IPS-18a (cell line): ENCODE measurements around the gene TSPEAR.

Experiments
- H3K27ac ChIP-seq: one replicate; pipeline ENCODE4 v1.5.1; 2013; ENCODE audit warnings: low read length
- H3K27me3 ChIP-seq: one replicate; pipeline ENCODE4 v1.6.1; 2013; ENCODE audit warnings: mild to moderate bottlenecking, low read length; ENCODE audit not compliant: control insufficient read depth, insufficient read depth
- H3K36me3 ChIP-seq: one replicate; pipeline ENCODE4 v1.6.1; 2013; ENCODE audit warnings: low read depth, low read length; ENCODE audit not compliant: control insufficient read depth
- H3K4me1 ChIP-seq: one replicate; pipeline ENCODE4 v1.6.1; 2013; ENCODE audit warnings: low read depth, low read length; ENCODE audit not compliant: control insufficient read depth
- H3K4me3 ChIP-seq: one replicate; pipeline ENCODE4 v1.5.1; 2013; ENCODE audit warnings: low read length
- H3K9ac ChIP-seq: one replicate; pipeline ENCODE4 v1.6.1; 2013; ENCODE audit warnings: mild to moderate bottlenecking, low read length, moderate library complexity
- H3K9me3 ChIP-seq: one replicate; pipeline ENCODE4 v1.6.1; 2013; ENCODE audit warnings: low read depth, low read length; ENCODE audit not compliant: control insufficient read depth

The TSPEAR gene

DNA sequence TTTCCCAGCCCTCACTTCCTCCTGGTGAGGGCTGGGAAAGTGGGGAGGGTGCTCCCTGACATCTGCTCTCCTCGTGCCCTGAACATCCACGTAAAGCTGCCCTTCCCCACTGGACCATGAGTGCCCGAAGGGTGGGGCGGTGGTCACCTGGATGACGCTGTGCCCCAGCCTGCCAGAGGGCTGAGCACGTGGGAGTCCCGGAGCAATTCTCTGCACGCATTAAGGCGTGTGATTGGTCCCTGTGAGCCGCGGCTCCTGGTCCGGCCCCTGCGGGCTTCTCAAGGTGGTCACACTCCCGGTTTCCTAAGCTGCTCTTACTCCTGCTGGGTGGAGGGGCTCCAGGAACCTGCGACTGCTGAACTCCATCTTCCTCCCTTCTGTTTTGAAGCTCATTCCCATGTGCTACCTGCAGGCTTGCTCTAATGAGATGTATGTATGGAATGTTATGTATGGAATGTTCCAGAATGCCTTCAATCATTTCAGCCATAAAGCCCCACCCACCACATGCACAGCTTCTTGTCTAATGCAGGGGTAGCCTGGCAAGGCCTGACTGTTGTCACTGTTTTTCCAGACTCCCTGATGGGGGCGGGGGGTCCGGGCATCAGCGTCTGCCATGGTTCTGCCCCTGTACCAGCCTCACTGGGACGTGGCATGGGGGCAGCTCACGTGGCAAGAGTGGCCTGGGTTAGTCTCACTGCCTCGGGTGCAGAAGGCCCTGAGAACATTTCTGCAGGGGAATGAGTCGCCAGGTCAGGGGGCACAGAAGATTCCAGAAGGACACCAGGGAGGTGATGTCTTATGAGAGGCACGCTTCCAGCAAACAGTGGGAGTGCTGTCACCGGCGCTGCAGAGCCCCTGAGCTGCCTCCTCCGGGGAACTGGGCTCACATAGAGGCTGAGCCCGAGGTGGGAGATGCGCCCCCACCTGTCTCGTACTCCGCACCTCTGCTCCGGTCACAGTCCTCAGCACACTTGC, 190.8 kb downstream of the TSPEAR start:
- H3K4me3 ChIP-seq: no peak overlapping the region
- no peak overlapping the region for H3K27ac ChIP-seq
- no peaks in the 10 kb centered on the region for H3K9me3 ChIP-seq
- no peaks in the 10 kb centered on the region for H3K27me3 ChIP-seq
- no peak overlapping the region for H3K9ac ChIP-seq
- no peaks in the 10 kb centered on the region for H3K36me3 ChIP-seq
- no peaks in the 10 kb centered on the region for H3K4me1 ChIP-seq

DNA sequence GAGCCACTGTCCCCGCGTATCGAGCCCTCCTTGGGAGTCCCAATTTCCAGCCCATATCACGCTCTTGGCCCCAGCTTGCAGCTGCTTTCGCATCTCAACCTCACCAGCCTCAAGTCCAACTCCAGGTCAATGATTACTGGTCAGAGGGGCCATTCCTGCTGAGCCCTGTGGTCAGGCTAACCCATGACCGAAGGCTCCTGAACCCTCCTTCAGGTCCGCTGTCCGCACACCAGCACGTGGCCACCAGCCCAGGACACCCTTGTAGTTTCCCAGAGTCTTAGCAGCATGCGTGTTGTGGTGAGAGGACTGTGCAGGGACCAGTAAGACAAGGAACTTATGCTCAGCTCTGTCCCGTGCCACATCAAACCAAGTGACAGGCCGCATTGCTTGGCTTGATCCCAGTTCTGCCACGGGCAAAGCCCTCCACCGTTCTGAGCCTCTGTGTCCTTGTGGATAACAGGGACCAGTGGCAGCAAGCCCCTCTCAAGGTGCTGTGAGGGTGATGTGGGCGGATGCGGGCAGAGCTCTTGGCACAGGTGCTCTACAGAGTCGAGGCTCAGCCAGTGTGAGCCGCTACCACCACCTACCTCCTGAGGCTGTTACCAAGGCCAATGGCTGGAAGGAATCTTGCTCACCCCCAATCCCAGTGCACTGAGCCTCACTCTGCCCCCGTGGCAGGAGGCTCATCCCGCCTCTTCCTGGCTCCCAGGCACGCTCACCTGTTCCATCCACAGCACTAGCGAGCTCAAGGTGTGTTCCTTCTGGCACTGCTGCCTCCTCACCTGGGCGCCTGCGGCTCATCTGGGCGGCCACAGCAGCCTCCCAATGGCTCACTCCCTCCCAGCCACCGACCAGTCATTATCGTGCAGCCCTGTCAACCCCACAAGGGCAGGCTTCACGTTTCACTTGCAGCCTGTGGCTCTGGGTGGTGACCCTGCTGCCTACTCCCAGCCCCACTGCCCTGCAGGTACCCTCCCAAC, 191.7 kb downstream of the TSPEAR start:
- H3K27me3 ChIP-seq: no peaks in the 10 kb centered on the region
- H3K27ac ChIP-seq: no peak overlapping the region
- no peaks in the 10 kb centered on the region for H3K4me1 ChIP-seq
- H3K9ac ChIP-seq: no peak overlapping the region
- no peaks in the 10 kb centered on the region for H3K9me3 ChIP-seq
- H3K36me3 ChIP-seq: no peaks in the 10 kb centered on the region
- H3K4me3 ChIP-seq: no peak overlapping the region

DNA sequence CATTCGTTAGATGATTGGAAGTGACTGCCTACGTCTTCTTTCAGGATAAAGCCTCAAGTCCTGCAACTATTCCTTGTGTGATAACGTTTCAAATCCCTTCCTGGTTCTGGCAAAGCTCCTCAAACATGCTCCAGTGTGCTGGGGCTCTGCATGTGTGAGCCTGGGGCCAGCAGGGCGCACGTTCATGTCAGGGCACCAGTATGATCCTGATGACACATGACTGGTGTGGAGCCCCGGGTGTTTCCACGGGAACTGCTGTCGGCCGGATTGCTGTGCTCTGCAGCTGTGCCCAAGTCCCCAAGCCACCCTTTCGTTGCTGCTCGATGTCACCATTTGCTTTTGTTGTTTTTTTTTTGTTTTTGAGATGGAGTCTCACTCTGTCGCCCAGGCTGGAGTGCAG, 192.7 kb downstream of the TSPEAR start:
- no peak overlapping the region for H3K27ac ChIP-seq
- no peak overlapping the region for H3K9ac ChIP-seq
- H3K4me3 ChIP-seq: no peak overlapping the region
- no peaks in the 10 kb centered on the region for H3K9me3 ChIP-seq
- H3K36me3 ChIP-seq: no peaks in the 10 kb centered on the region
- H3K27me3 ChIP-seq: no peaks in the 10 kb centered on the region
- no peaks in the 10 kb centered on the region for H3K4me1 ChIP-seq

DNA sequence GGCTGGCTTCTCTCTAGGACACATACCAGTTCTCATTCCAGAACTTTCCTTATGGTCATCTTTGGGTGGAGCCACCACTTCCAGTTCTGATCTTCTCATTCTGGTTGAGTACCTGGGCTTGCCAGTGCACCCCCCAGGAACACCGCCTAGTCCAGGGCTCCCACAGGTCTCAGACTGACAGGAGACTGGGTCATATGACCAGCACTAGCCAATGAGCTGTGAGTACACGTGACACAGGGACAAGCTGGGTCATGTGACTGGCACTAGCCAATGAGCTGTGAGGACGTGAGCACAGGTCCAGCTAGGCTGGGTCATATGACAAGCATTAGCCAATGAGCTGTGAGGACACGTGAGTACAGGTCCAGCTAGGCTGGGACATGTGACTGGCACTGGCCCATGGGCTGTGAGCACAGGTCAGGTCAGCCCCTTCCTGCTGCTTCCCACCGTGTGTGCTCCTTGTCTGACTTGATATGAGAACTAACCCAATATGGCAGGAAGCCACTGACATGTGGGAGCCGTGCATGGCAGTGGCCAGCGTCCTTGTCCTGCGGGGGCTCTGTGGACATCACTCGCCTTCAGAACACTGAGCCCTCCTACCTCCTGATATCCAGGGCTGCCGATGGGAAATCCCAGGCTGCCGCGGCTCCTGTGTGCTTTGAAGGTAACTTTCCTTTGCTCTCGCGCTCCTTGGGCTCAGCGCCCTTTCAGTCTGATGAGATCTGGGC, 194.0 kb downstream of the TSPEAR start:
- Histone ChIP-seq H3K9ac (no peak overlapping the region), H3K27ac (no peak overlapping the region), H3K36me3 (no peaks in the 10 kb centered on the region), H3K9me3 (no peaks in the 10 kb centered on the region), H3K4me1 (no peaks in the 10 kb centered on the region), H3K27me3 (no peaks in the 10 kb centered on the region), H3K4me3 (no peak overlapping the region)

DNA sequence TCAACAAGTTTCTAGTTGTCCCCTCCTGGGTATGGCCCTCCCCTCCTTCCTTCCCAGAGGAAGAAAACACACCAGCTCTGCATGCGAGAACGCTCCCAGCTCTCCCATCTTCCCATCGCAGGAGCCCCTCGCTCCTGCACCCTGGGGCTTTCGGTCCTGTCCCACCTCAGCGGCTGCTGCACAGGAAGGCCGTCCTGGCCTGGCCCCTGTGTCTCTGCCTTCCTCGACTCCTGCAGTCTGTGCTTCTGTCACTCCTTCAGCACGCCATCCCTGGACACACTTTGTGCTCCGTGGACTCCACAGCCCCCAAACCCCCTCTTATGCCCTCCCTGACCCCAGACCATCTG, 194.6 kb downstream of the TSPEAR start:
- no peak overlapping the region for H3K4me3 ChIP-seq
- no peaks in the 10 kb centered on the region for H3K9me3 ChIP-seq
- no peaks in the 10 kb centered on the region for H3K36me3 ChIP-seq
- no peak overlapping the region for H3K27ac ChIP-seq
- no peak overlapping the region for H3K9ac ChIP-seq
- H3K27me3 ChIP-seq: no peaks in the 10 kb centered on the region
- no peaks in the 10 kb centered on the region for H3K4me1 ChIP-seq

DNA sequence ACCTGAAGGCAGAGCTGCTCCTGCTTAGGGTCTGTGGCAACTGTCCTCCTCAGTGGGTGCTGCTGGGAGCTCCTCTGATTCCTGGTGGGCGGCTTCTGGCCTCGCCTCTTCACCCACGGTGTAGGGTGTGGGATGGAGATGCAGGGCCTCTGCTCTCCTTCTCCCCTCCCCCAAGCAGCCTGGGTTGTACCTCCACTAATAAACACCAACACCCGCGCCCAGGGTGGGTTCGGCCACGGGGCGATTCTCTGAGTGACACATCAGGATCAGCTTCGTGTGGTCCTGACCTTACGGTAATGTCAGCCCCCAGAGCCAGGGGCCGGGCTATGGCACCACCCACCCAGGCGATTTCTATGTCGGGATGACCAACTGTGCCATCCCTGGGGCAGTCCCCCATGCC, 195.0 kb downstream of the TSPEAR start:
- H3K36me3 ChIP-seq: peaks cover 2% of the 10 kb centered on the region
- no peaks in the 10 kb centered on the region for H3K4me1 ChIP-seq
- no peak overlapping the region for H3K4me3 ChIP-seq
- no peak overlapping the region for H3K9ac ChIP-seq
- H3K27ac ChIP-seq: no peak overlapping the region
- H3K9me3 ChIP-seq: no peaks in the 10 kb centered on the region
- no peaks in the 10 kb centered on the region for H3K27me3 ChIP-seq

DNA sequence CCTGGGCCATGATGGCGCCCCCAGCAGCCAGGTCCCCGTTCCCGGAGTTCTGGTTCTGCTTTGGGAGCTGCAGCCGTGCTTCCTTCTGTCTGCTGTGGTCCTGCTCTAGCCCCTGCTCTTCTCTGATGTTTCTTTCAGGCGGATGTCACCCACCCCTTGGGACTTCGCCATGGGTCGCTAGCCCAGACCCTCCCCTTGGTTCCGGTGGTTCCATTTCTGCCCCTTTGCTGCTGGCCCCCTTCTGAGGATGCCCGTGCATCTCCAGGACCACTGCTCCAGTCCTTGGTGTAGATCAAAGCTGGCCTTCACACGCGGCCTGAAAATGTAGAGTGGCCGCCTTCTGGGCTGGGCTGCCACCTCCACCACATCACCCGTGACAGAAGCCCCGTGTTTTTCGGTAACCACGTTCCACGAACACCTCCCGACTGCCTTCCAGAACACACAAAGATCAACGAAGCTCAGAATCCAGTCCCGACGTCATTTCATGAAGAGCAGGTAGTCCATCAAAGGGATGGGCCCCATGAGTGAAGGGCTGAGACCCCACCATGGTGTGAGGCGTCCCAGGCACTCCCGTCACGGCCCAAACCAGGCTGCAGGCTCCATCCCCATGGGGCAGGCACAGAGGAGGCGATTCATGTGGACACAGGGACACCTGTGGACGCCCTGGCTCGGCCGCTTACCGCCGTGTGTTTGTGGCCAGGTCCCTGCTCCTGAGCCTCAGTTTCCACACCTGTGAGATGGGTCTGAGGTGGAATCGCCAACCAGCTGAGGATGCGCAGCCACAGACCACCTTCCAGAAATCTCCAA, 195.8 kb downstream of the TSPEAR start:
- Histone ChIP-seq H3K4me1 (no peaks in the 10 kb centered on the region), H3K27me3 (no peaks in the 10 kb centered on the region), H3K9me3 (no peaks in the 10 kb centered on the region), H3K4me3 (no peak overlapping the region), H3K9ac (no peak overlapping the region), H3K36me3 (peaks cover 4% of the 10 kb centered on the region), H3K27ac (no peak overlapping the region)

DNA sequence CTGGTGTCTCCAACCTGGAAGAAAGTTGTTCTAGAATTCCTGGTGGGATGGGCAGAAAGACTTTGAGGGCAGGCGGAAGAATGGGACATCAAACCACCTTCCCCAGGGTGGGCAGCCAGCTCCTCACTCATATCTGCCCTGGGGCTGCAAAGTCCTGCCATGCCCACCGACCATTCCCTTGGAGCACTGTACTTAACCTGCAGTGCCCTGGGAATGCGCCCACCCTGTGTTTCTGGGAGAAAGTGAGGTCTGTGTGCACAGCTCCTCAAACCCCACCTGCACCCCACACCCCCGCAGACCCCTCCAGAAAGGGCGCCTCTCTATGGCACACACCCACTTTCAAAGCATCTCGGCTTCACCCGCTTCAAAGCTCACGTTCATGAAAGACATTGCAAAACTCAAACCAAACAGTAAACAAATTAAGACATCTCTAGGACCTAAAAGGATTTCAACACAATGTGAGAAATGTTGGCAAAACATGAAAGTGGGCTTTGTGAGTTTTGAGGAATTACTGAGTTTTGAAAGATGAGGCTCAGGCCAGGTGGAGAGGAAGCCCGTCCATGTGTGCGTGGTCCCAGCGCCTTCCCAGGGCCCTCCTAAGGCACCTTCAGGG, 196.5 kb downstream of the TSPEAR start:
- Histone ChIP-seq H3K9ac (no peak overlapping the region), H3K27ac (no peak overlapping the region), H3K4me1 (no peaks in the 10 kb centered on the region), H3K27me3 (no peaks in the 10 kb centered on the region), H3K9me3 (no peaks in the 10 kb centered on the region), H3K4me3 (no peak overlapping the region), H3K36me3 (peaks cover 4% of the 10 kb centered on the region)

DNA sequence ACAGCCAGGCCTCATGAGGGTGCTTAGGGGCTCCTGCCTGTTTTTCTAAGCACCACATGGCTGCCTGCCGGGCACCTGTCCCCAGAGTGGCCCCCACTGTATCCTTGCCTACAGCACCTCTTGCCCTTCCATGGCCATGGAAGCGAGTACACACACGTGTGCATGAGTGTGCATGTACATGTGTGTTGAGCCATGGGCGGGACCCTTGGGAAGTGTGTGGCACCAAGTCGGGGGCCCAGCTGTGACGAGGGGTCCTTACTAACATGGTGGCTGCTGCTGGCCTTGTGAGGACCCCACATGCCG, 197.2 kb downstream of the TSPEAR start:
- H3K36me3 ChIP-seq: peaks cover 4% of the 10 kb centered on the region
- H3K9me3 ChIP-seq: no peaks in the 10 kb centered on the region
- no peaks in the 10 kb centered on the region for H3K4me1 ChIP-seq
- no peak overlapping the region for H3K4me3 ChIP-seq
- H3K27ac ChIP-seq: no peak overlapping the region
- no peak overlapping the region for H3K9ac ChIP-seq
- H3K27me3 ChIP-seq: no peaks in the 10 kb centered on the region

DNA sequence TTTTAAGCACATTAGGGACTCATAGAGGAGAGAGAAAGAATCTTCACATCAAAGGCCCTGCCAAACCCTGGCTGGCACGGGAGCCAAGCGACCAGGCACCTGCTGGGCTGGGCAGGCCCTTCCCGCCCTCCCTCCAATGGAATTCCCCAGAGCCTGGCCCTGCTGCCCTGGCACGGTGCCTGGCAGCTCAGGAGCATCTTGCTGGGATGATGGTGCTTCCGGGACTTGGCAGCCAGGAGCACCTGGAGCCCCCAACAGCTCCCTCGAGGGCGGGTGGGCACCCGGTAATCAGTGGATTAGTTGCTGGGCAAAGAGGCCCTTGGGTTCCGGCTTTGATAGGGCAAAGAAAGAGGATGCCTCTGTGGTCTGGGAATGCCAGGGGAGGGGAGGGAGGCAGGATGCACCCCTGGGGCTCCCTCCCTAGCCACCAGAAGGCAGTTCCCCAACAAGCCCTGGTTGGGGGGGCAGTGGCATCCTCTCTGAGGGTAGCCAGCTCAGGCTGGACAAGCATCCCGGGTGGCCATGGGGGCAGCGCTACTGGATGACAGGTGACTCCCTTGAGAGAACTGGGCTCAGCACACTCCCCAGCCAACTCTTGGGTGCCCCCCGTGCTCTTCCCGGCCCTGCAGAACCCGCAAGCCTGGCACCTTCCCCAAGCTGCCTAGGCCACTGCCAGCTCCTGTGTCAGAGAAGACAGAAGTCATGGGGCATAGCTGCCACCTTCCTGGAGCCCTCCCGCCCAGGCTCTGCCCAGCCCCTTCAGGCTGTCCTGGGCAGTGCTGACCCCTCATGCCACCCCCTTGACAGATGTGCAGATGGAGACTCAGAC, 197.8 kb downstream of the TSPEAR start:
- H3K27me3 ChIP-seq: no peaks in the 10 kb centered on the region
- H3K9ac ChIP-seq: no peak overlapping the region
- no peaks in the 10 kb centered on the region for H3K4me1 ChIP-seq
- H3K27ac ChIP-seq: no peak overlapping the region
- H3K4me3 ChIP-seq: no peak overlapping the region
- no peaks in the 10 kb centered on the region for H3K9me3 ChIP-seq
- H3K36me3 ChIP-seq: peaks cover 4% of the 10 kb centered on the region
